ENCODE measurements around the gene NFYC.

Gene NFYC

DNA sequence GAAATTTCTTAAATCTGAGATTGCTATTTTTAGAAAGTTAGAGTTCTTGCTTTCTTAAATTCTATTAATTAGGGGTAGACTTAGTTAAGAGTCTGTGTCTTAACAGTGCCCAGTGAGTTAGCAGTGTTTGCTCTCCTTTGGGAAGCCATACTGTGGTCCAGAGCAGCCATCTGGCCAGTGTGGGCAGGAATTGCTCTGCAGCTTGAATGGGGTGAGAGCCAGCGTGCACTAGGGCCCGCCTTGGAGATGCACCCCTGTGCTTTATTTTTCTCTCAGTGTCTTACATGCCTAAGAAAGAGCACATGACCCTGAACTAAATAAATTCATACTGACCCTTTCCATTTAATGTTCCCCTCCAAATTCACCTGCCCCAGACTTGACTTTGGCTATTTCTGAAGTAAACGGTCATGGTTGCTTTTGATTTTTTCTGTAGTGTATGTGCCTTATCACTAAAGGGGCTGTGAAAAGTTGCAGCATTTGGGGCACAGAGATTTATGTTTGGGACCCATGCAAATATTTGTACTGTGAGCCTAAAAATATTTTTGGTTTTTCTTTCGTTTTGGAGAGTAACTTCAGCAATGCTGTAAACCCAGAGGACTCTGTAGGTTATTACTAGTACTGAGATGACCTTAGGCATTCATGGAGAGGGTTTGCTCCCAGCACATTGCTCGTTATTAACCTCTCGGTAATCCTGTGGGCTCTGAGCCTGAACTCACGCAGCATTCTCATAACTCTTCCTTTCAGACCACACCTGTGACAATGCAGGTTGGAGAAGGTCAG lies 70.8 kb downstream of the NFYC start:
- DNase-seq: no peak

DNA sequence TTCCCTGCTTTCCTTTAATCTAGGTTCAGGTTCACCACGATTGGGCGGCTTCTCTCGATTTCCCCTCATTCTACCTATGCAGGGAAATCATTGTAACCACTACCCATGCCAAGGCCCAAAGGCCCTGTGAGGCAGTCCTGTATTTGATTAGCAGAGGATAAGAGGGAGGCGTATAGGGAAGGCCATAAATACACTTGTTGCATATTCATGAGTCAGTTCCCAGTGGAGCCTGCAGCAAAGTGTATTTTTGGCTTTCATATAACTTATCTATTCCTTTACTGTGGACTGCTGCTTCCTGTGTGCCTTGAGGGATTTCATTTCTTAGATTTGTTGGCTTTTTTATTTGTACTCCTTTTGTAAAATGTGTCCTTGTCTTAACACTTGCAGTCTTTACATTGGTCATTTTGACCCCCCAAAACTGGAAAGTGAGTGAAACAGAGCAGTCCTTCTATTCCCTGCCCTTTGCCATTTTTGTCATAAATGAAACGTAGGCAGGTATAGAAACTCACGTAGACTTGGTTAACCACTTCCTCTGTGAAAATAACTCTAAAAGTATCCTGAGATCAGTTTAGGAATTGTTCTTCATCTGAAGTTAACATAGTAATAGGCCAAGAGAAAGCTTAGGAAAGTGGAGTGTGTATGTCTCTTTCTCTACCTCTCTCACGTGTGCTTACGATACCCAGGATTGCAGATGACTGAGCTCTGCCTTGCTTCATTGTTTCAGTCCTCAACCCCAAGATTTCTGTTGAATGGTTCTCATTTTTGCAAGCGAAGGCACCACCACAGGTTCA lies 72.4 kb downstream of the NFYC start:
- no peak for DNase-seq

DNA sequence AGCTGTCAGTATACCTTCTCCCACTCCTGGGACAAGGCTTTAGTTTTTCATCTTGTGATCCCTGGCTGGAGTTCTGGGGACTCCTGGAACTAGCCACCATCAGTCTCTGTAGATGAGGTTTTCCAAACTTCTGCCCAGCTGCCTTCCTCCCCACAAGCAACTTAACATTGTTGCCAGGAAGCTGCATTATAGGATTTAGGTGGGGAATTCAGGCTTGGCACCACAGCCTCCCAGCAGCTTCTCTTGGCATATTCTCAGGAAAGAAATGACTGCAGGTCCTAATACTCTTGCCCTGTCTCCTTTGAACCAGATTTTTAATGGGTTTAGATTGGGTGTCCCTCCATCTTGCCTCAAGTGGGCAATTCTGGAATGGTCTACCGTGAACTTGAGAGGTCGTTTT lies 73.5 kb downstream of the NFYC start:
- no peak for DNase-seq

DNA sequence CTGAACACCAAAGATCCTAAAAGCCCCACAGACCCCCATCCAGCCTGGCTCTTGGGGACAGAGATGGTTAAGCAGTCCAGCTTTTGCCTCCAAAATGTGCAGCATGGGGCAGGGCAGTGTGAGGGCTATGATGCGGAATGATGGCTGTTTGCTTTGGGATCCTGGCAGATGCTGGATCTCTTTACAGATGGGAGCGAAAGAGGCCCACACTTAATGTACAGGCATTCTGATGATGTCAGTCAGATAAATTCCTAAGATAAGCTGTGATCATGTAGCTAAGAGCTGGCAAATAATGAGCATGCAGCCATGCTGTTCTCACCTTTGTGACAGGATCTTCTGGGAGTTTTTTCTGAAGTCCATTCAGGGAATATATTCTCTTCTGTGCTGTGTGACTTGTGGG lies 74.5 kb downstream of the NFYC start:
- DNase-seq: no peak

DNA sequence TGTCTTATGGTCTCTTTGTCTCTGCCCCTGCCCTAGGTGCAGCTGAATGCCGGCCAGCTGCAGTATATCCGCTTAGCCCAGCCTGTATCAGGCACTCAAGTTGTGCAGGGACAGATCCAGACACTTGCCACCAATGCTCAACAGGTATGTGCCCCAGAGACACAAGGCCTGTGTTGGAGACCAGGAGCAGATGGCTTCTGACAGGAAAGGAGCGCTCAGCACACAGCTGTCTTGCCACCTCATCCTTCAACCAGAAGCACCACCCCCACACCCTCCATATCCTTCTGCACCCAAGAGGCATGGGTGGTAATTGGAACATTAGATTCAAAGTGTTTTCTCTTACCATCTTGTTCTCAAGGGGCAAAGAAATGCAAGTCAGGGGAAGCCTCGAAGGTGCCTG lies 75.1 kb downstream of the NFYC start:
- DNase-seq: no peak

GRCh38 chr1:40768146-40768990 lies 76.9 kb downstream of the NFYC start:
- no peak for DNase-seq

- no peak for DNase-seq
Observed at GRCh38 chr1:40769815-40770214, 78.3 kb downstream of the NFYC start.

DNA sequence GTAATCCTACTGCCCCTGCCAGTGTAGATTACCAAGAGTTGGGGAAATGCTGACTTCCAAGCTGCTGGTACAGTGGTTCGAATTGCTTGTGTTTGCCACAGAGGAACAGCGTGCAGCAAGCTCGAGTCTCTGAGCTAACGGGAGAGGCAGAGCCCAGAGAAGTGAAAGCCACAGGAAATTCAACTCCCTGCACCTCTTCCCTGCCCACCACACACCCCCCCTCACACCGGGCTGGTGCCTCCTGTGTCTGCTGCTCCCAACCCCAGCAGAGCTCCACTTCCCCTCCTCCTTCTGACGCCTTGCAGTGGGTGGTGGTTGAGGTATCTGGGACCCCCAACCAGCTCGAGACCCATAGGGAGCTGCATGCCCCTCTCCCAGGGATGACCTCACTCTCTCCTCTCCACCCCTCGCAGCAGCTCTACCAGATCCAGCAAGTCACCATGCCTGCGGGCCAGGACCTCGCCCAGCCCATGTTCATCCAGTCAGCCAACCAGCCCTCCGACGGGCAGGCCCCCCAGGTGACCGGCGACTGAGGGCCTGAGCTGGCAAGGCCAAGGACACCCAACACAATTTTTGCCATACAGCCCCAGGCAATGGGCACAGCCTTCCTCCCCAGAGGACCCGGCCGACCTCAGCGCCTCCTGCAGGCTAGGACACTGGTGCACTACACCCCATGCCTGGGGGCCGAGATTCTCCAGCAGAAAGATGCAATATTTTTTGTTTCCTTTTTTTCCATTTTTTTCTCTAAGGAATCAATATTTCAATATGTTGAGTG lies 79.0 kb downstream of the NFYC start:
- no peak for DNase-seq

- DNase-seq: no peak
Observed at GRCh38 chr1:40772146-40772955, 80.8 kb downstream of the NFYC start.

DNA sequence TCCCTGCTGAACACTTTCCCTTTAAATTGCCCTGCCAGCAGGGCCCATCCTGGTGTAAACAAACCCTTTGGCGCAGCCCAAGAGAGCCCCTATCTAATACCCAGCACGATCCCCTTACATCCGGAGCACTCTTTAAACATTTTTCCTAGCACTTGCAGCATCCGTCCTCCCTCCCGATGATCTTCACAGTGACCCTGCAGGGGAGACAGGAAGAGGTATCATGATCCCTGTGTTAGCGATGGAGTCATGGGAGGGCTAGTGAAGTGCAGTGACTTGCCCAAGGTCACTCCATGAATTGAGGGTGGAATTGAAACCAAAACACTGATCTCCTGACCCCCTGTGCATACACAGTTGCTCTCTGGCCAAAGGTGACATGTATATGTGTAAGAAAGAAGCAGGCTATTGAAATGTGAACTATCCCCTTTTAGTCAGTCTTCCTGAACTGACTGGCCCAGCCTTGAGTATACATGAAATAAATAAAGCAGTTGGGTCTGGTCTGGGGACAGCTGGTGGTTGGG lies 82.3 kb downstream of the NFYC start:
- no peak for DNase-seq

DNA sequence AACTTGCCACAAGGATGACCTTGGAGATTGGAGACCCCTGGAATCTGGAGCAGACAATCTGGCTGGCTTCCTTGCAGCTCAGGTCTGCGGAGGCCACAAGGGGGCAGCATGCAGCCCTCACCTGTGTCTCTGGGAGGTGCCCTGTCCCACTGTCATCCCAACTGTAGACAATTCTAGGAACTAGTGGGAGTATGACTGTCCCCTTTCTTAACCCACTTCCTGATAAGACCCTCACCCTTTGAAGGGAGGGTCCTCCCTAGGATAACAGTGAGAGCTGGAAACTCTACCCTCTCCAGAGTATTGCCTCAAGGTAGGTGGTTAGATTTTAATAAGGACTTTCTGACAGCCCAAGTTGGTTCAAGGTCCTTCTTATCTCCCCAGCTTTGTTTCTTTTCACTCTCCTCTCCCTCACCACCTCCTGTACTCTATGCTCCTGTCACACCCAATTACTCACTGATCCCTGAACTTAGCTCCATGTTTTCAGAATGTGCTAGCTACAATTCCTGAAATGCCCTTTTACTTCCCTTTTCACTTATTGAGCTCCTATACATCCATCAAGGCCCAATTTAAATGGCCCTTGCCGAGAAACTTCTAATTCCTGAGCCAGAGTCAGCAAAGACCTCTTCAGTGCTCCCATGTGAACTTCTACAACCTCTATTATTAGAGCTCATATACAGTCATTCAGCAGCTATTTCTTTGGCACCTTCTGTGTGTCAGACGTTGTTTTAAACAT lies 82.9 kb downstream of the NFYC start:
- DNase-seq: peak; percentile 24

- no peak for DNase-seq
Observed at GRCh38 chr1:40776236-40777072, 85.0 kb downstream of the NFYC start.

- DNase-seq: no peak
Observed at GRCh38 chr1:40777224-40777970, 85.9 kb downstream of the NFYC start.

GRCh38 chr1:40780678-40781607 lies 89.4 kb downstream of the NFYC start:
- DNase-seq: no peak

GRCh38 chr1:40781608-40781971 lies 90.1 kb downstream of the NFYC start:
- no peak for DNase-seq

GRCh38 chr1:40782371-40782956 lies 91.0 kb downstream of the NFYC start:
- no peak for DNase-seq
